Keratinocyte (primary cell): ENCODE results near the gene DOCK7.

ENCODE experiments used
- EZH2 ChIP-seq: IDR thresholded peaks from one replicate; pipeline ENCODE4 v1.6.1; 2012; ENCODE audit warnings: inconsistent platforms, mild to moderate bottlenecking, low read length, moderate library complexity
- TF ChIP-seq, protein P1 (sequence below), 3 experiments: IDR thresholded peaks in 1 of 3; conservative IDR thresholded peaks in 1 of 3; optimal IDR thresholded peaks in 1 of 3; 2 replicates in 2 of 3; 3 replicates in 1 of 3; pipeline versions ENCODE3 to v1.5.1; 2011; ENCODE audit warnings: low read length in 3 of 3, mild to moderate bottlenecking in 3 of 3, moderate library complexity in 2 of 3, control low read depth in 1 of 3, inconsistent platforms in 1 of 3; ENCODE audit not compliant: insufficient read depth in 2 of 3; ENCODE audit errors: extremely low read depth in 1 of 3

DNA sequence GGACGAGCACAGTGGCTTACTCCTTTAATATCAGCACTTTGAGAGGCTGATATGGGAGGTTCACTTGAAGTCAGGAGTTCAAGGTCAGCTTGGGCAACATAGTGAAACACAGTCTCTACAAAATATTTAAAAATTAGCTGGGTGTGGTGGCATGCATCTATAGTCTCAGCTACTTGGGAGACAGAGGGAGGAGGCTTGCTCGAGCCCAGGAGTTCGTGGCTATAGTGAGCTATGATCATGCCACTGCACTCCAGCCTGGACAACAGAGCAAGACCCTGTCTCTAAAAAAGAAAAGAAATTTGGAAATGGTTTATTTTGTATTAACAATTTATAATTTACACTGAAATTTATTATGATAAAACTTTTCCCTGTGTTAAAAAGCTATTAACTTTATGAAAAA lies 92.5 kb downstream of the DOCK7 start:
- TF ChIP-seq, protein P1, sequence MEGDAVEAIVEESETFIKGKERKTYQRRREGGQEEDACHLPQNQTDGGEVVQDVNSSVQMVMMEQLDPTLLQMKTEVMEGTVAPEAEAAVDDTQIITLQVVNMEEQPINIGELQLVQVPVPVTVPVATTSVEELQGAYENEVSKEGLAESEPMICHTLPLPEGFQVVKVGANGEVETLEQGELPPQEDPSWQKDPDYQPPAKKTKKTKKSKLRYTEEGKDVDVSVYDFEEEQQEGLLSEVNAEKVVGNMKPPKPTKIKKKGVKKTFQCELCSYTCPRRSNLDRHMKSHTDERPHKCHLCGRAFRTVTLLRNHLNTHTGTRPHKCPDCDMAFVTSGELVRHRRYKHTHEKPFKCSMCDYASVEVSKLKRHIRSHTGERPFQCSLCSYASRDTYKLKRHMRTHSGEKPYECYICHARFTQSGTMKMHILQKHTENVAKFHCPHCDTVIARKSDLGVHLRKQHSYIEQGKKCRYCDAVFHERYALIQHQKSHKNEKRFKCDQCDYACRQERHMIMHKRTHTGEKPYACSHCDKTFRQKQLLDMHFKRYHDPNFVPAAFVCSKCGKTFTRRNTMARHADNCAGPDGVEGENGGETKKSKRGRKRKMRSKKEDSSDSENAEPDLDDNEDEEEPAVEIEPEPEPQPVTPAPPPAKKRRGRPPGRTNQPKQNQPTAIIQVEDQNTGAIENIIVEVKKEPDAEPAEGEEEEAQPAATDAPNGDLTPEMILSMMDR (optimal IDR thresholded peaks at IDR 0.05 in 1 of 3, IDR thresholded peaks at IDR 0.05 in 1 of 3, conservative IDR thresholded peaks at IDR 0.05 in 1 of 3; ENCODE audit: extremely low read depth in 1 of 3, insufficient read depth in 2 of 3, low read length in 3 of 3) = no peak
- no peak for TF ChIP-seq EZH2
